Stimulated activated CD8-positive, alpha-beta memory T cell treated with anti-CD3 and anti-CD28 coated beads, Interleukin-7, amount 100 ng/mL, for 24 hours (primary cell): ENCODE data around the gene SLC16A8.

Experiments
- DNase-seq: peaks from one replicate; pipeline ENCODE4 v3.0.0-alpha.2; 2020; ENCODE audit warnings: low read depth

SLC16A8 gene

GRCh38 chr22:38028344-38029130, 55.4 kb downstream of the SLC16A8 start:
- DNase-seq, result no peak
